Caco-2 (cell line): ENCODE results near the gene GALNTL6. TPM values are rescaled to one million over a fixed set of nuclear protein-coding genes. Genes with fewer than 3 reads are reported as not detected.

Experiments
- BruUV-seq: library from RNA; stranded (reverse); fragments of 400-500 nt; replicated peaks from 2 replicates; lab custom pipeline; 2021; lab: Mats Ljungman, UMichigan
- CTCF ChIA-PET: fragments of 300-600 bp; sonication (Branson Sonifier 250); formaldehyde crosslinking; loops from one replicate; lab custom pipeline; 2022; ENCODE audit warnings: antibody characterized with exemption; lab: Charles Lee
- POLR2A ChIA-PET: fragments of 300-600 bp; sonication (Branson Sonifier 250); formaldehyde crosslinking; loops from one replicate; lab custom pipeline; 2022; ENCODE audit warnings: antibody characterized with exemption; lab: Charles Lee
- DNase-seq, 2 experiments: peaks; one replicate each; pipeline versions ENCODE4 v3.0.0 to v3.0.0-alpha.2; 2020 to 2022
- H3K27me3 ChIP-seq: replicated peaks from 2 replicates; pipeline ENCODE4 v1.6.0; 2011; ENCODE audit warnings: low read length; ENCODE audit not compliant: control insufficient read depth, insufficient read depth
- H3K36me3 ChIP-seq: 2 replicates; pipeline ENCODE4 v1.5.1; 2011; ENCODE audit warnings: low read length; ENCODE audit not compliant: control insufficient read depth, insufficient read depth
- H3K4me1 ChIP-seq: fragments of 250-450 bp; sonication (Bioruptor Pico); 2 replicates; pipeline ENCODE4 v1.5.1; 2020; ENCODE audit warnings: mild to moderate bottlenecking
- H3K4me3 ChIP-seq: 2 replicates; pipeline ENCODE4 v1.5.1; 2011; ENCODE audit warnings: low read depth, mild to moderate bottlenecking, control low read depth, low read length
- H3K9me3 ChIP-seq: fragments of 250-450 bp; sonication (Bioruptor Pico); 2 replicates; pipeline ENCODE4 v1.5.1; 2020; ENCODE audit warnings: mild to moderate bottlenecking, moderate library complexity
- H3K27ac Mint-ChIP-seq: one replicate; pipeline ENCODE4 v1.8.0; 2022; ENCODE audit warnings: mixed read lengths; ENCODE audit not compliant: unreplicated experiment
- H3K27me3 Mint-ChIP-seq: one replicate; pipeline ENCODE4 v1.8.0; 2022; ENCODE audit warnings: mixed read lengths; ENCODE audit not compliant: insufficient read depth, unreplicated experiment
- H3K36me3 Mint-ChIP-seq: one replicate; pipeline ENCODE4 v1.8.0; 2022; ENCODE audit warnings: mild to moderate bottlenecking, mixed read lengths; ENCODE audit not compliant: insufficient read depth, unreplicated experiment
- H3K4me1 Mint-ChIP-seq: one replicate; pipeline ENCODE4 v1.8.0; 2022; ENCODE audit warnings: low read depth, mixed read lengths; ENCODE audit not compliant: unreplicated experiment
- H3K4me3 Mint-ChIP-seq: one replicate; pipeline ENCODE4 v1.8.0; 2022; ENCODE audit warnings: mild to moderate bottlenecking, moderate library complexity, mixed read lengths; ENCODE audit not compliant: unreplicated experiment
- H3K9me3 Mint-ChIP-seq: one replicate; pipeline ENCODE4 v1.8.0; 2022; ENCODE audit warnings: mixed read lengths; ENCODE audit not compliant: unreplicated experiment
- intact Hi-C: fragments of 100-400 bp; cut with micrococcal nuclease; formaldehyde crosslinking; loops from one replicate; pipeline ENCODE4 v1.10.0; 2022; ENCODE audit not compliant: unreplicated experiment
- total RNA-seq: library from RNA; stranded (reverse); gene quantifications from 2 replicates; pipeline ENCODE4 v1.2.3, GENCODE V29; 2022
- TF ChIP-seq, protein P1 (sequence below), 2 experiments: fragments of 200-600 bp in 1 of 2; IDR thresholded peaks; 1 replicate in 1 of 2; 2 replicates in 1 of 2; pipeline versions ENCODE4 v1.5.1 to v1.8.0; 2011 to 2022; ENCODE audit warnings: antibody characterized with exemption in 1 of 2, control low read depth in 1 of 2, inconsistent platforms in 1 of 2, low read depth in 1 of 2, low read length in 1 of 2, mild to moderate bottlenecking in 1 of 2, moderate library complexity in 1 of 2; ENCODE audit not compliant: insufficient read depth in 1 of 2, severe bottlenecking in 1 of 2, unreplicated experiment in 1 of 2

GALNTL6 gene
- total RNA-seq, 1 experiment from 2014 or later = not detected

- intact Hi-C loops = no loop called here
These were observed 742.5 kb downstream of the GALNTL6 start for GRCh38 chr4:172555725-172556124.

GRCh38 chr4:172573899-172574298 is 760.7 kb downstream of the GALNTL6 start:
- H3K27me3 ChIP-seq = no peaks in the 10 kb centered on the region
- Mint-ChIP-seq H3K4me3 (no peak overlapping the region), H3K36me3 (no peaks in the 10 kb centered on the region), H3K27me3 (no peaks in the 10 kb centered on the region), H3K27ac (no peak overlapping the region), H3K9me3 (no peaks in the 10 kb centered on the region), H3K4me1 (no peaks in the 10 kb centered on the region)
- H3K4me1 ChIP-seq = no peaks in the 10 kb centered on the region
- TF ChIP-seq, protein P1, sequence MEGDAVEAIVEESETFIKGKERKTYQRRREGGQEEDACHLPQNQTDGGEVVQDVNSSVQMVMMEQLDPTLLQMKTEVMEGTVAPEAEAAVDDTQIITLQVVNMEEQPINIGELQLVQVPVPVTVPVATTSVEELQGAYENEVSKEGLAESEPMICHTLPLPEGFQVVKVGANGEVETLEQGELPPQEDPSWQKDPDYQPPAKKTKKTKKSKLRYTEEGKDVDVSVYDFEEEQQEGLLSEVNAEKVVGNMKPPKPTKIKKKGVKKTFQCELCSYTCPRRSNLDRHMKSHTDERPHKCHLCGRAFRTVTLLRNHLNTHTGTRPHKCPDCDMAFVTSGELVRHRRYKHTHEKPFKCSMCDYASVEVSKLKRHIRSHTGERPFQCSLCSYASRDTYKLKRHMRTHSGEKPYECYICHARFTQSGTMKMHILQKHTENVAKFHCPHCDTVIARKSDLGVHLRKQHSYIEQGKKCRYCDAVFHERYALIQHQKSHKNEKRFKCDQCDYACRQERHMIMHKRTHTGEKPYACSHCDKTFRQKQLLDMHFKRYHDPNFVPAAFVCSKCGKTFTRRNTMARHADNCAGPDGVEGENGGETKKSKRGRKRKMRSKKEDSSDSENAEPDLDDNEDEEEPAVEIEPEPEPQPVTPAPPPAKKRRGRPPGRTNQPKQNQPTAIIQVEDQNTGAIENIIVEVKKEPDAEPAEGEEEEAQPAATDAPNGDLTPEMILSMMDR (IDR thresholded peaks at IDR 0.05; ENCODE audit: insufficient read depth in 1 of 2, low read depth in 1 of 2, low read length in 1 of 2, severe bottlenecking in 1 of 2, unreplicated experiment in 1 of 2) = no peak
- DNase-seq = no peak
- H3K9me3 ChIP-seq = no peaks in the 10 kb centered on the region
- H3K4me3 ChIP-seq = no peak overlapping the region
- CTCF ChIA-PET = no interaction called here
- H3K36me3 ChIP-seq = no peaks in the 10 kb centered on the region
- BruUV-seq = no TSS peak
- intact Hi-C loops = no loop called here
- POLR2A ChIA-PET = no interaction called here

More at GRCh38 chr4:172555725-172556124, 742.5 kb downstream of the GALNTL6 start:
- no peaks in the 10 kb centered on the region for H3K36me3 Mint-ChIP-seq
- no peak overlapping the region for H3K4me3 Mint-ChIP-seq
- no TSS peak for BruUV-seq
- no peak overlapping the region for H3K27ac Mint-ChIP-seq
- POLR2A ChIA-PET = no interaction called here
- Histone ChIP-seq H3K36me3 (no peaks in the 10 kb centered on the region), H3K4me3 (no peak overlapping the region), H3K9me3 (no peaks in the 10 kb centered on the region), H3K27me3 (no peaks in the 10 kb centered on the region), H3K4me1 (no peaks in the 10 kb centered on the region)
- no peaks in the 10 kb centered on the region for H3K27me3 Mint-ChIP-seq
- CTCF ChIA-PET = no interaction called here
- TF ChIP-seq, protein P1 (IDR thresholded peaks at IDR 0.05; ENCODE audit: insufficient read depth in 1 of 2, low read depth in 1 of 2, low read length in 1 of 2, severe bottlenecking in 1 of 2, unreplicated experiment in 1 of 2) = no peak
- DNase-seq = no peak
- no peaks in the 10 kb centered on the region for H3K9me3 Mint-ChIP-seq
- H3K4me1 Mint-ChIP-seq = no peaks in the 10 kb centered on the region

DNA sequence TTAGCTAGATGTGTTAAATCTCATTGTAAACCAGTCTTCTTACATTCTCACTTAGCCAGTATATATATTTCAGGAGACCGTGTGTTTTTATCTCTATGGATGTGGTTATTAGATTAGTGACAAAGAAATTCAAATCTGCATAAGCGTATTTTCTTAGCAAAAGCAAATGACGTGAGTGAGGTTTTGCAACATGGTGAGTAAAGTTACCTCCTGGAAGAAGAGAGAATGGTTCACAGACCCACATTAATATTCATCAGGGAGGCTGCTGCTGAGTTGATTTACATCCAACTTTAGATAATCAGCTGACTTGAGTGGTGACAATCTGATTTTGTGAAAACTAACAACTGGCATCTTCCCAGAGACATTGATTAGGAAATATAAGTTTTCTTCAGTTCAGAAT is 765.5 kb downstream of the GALNTL6 start:
- Histone ChIP-seq H3K4me1 (no peaks in the 10 kb centered on the region), H3K36me3 (no peaks in the 10 kb centered on the region), H3K4me3 (no peak overlapping the region), H3K9me3 (no peaks in the 10 kb centered on the region), H3K27me3 (no peaks in the 10 kb centered on the region)
- intact Hi-C loops = no loop called here
- POLR2A ChIA-PET = no interaction called here
- no peaks in the 10 kb centered on the region for H3K9me3 Mint-ChIP-seq
- no peaks in the 10 kb centered on the region for H3K36me3 Mint-ChIP-seq
- no peak for DNase-seq
- no peak overlapping the region for H3K27ac Mint-ChIP-seq
- no peaks in the 10 kb centered on the region for H3K4me1 Mint-ChIP-seq
- TF ChIP-seq, protein P1 (IDR thresholded peaks at IDR 0.05; ENCODE audit: insufficient read depth in 1 of 2, low read depth in 1 of 2, low read length in 1 of 2, severe bottlenecking in 1 of 2, unreplicated experiment in 1 of 2) = no peak
- CTCF ChIA-PET = no interaction called here
- peaks cover 3% of the 10 kb centered on the region for H3K27me3 Mint-ChIP-seq
- no peak overlapping the region for H3K4me3 Mint-ChIP-seq
- no TSS peak for BruUV-seq
